ENCODE results near the gene NUCB1. TPM values are rescaled to one million over a fixed set of nuclear protein-coding genes. Genes with fewer than 3 reads are reported as not detected.
A peak's percentile ranks its signal among the peaks of the same experiment; 100 is the strongest.
"Not testable (repeated sequence)": the region's sequence is repeated elsewhere in the genome, so short reads cannot be mapped to it uniquely, and the experiment has no call there.

Gene NUCB1
- total RNA-seq, 1 experiment from 2014 or later: 125 TPM

- Histone ChIP-seq H3K4me2 (ENCODE audit: insufficient read depth, insufficient read length, low read length) (no peak overlapping the region), H3K27me3 (ENCODE audit: insufficient read depth, low read length) (no peaks in the 10 kb centered on the region), H3T11ph (ENCODE audit: low read length) (no peak overlapping the region), H2AK5ac (ENCODE audit: insufficient read length, low read length) (no peak overlapping the region), H4K8ac (replicated peaks; ENCODE audit: insufficient read length, low read depth, low read length) (no peak overlapping the region), H3K9me3 (ENCODE audit: control insufficient read depth, low read depth, low read length) (no peaks in the 10 kb centered on the region), H3K27ac (ENCODE audit: insufficient read length, low read depth, low read length) (no peak overlapping the region), H3K18ac (ENCODE audit: insufficient read length, low read depth, low read length) (peak overlapping the region; percentile 57), H2BK15ac (ENCODE audit: low read depth, low read length) (no peak overlapping the region), H3K9ac (ENCODE audit: extremely low read depth, insufficient read length, low read length) (no peak overlapping the region), H3K56ac (ENCODE audit: insufficient read length, low read depth, low read length) (no peak overlapping the region), H3K14ac (ENCODE audit: insufficient read depth, low read length) (no peak overlapping the region; the same call in 1 of the 2 replicates), H4K20me1 (ENCODE audit: control insufficient read depth, insufficient read depth, insufficient read length) (no peaks in the 10 kb centered on the region), H4K5ac (ENCODE audit: insufficient read length, low read depth, low read length) (no peak overlapping the region), H2BK120ac (ENCODE audit: low read depth, low read length, poor library complexity, severe bottlenecking) (no peak overlapping the region), H2BK5ac (ENCODE audit: insufficient read length, low read length) (no peak overlapping the region), H3K23ac (ENCODE audit: insufficient read length, low read depth, low read length) (no peak overlapping the region), H3K4me1 (ENCODE audit: insufficient read depth, low read length) (no peaks in the 10 kb centered on the region; the same call in 1 of the 2 replicates), H2BK20ac (ENCODE audit: low read depth, low read length, poor library complexity, severe bottlenecking) (no peak overlapping the region), H4K91ac (ENCODE audit: insufficient read length, low read depth, low read length) (no peak overlapping the region), H3K4ac (ENCODE audit: low read depth, low read length) (no peak overlapping the region), H3K23me2 (ENCODE audit: insufficient read length, low read depth, low read length, poor library complexity, severe bottlenecking) (no peaks in the 10 kb centered on the region), H3K79me1 (ENCODE audit: insufficient read depth, low read depth, low read length, poor library complexity, severe bottlenecking) (no peaks in the 10 kb centered on the region), H2AFZ (ENCODE audit: low read length) (no peak overlapping the region), H2BK12ac (ENCODE audit: insufficient read length, low read depth, low read length) (no peak overlapping the region), H3K79me2 (ENCODE audit: insufficient read depth, low read length) (no peaks in the 10 kb centered on the region)
- no peak overlapping the region; a peak in 1 of 5 replicates for H3K4me3 Mint-ChIP-seq
- H3K4me1 Mint-ChIP-seq: peaks cover 15 to 17% of the 10 kb centered on the region in 2 experiments
- H3K9me3 Mint-ChIP-seq: no peaks in the 10 kb centered on the region
- WGBS (ENCODE audit: extremely low coverage, insufficient read length, low lambda C conversion rate): no CpG with 5 or more reads among the region's 21 CpGs
- 0 out of 7 replicates have a peak, but pooled peaks cover 0 to 6% (median 0%) of the 10 kb centered on the region in 3 experiments for H3K36me3 Mint-ChIP-seq (ENCODE audit: insufficient read depth in 1 of 3, low read depth in 3 of 3)
- H3K27ac Mint-ChIP-seq: no peak overlapping the region; a peak in 1 of 7 replicates
- no peak for TF ChIP-seq CTCF (conservative IDR thresholded peaks at IDR 0.05)
- DNase-seq: peak; percentile 65
- H3K27me3 Mint-ChIP-seq (ENCODE audit: low read depth): peaks cover 2% of the 10 kb centered on the region; the same call in 1 of the 2 replicates
These were observed 12.1 kb upstream of the NUCB1 start for GRCh38 chr19:48887861-48888612.

- H4K5ac ChIP-seq (ENCODE audit: insufficient read length, low read depth, low read length); H3K23me2 ChIP-seq (ENCODE audit: insufficient read length, low read depth, low read length, poor library complexity, severe bottlenecking): not testable (repeated sequence)
These were observed 10.6 kb upstream of the NUCB1 start for GRCh38 chr19:48889496-48889895.

More at GRCh38 chr19:48889496-48889895, 10.6 kb upstream of the NUCB1 start:
- not testable (repeated sequence) for H3K14ac ChIP-seq (ENCODE audit: insufficient read depth, low read length); H4K8ac ChIP-seq (replicated peaks; ENCODE audit: insufficient read length, low read depth, low read length); H3K18ac ChIP-seq (ENCODE audit: insufficient read length, low read depth, low read length); H3K4me1 ChIP-seq (ENCODE audit: insufficient read depth, low read length); H3K27ac Mint-ChIP-seq; H3T11ph ChIP-seq (ENCODE audit: low read length); H2AK5ac ChIP-seq (ENCODE audit: insufficient read length, low read length); H4K20me1 ChIP-seq (ENCODE audit: control insufficient read depth, insufficient read depth, insufficient read length); H4K91ac ChIP-seq (ENCODE audit: insufficient read length, low read depth, low read length); H3K79me1 ChIP-seq (ENCODE audit: insufficient read depth, low read depth, low read length, poor library complexity, severe bottlenecking); H2BK20ac ChIP-seq (ENCODE audit: low read depth, low read length, poor library complexity, severe bottlenecking); H3K36me3 Mint-ChIP-seq (ENCODE audit: insufficient read depth in 1 of 3, low read depth in 3 of 3); H3K4me2 ChIP-seq (ENCODE audit: insufficient read depth, insufficient read length, low read length); H3K23ac ChIP-seq (ENCODE audit: insufficient read length, low read depth, low read length); H3K56ac ChIP-seq (ENCODE audit: insufficient read length, low read depth, low read length); H3K4me3 Mint-ChIP-seq; H2BK15ac ChIP-seq (ENCODE audit: low read depth, low read length); H3K4ac ChIP-seq (ENCODE audit: low read depth, low read length); H3K9me3 ChIP-seq (ENCODE audit: control insufficient read depth, low read depth, low read length); H3K9me3 Mint-ChIP-seq; DNase-seq; H2AFZ ChIP-seq (ENCODE audit: low read length); H3K27ac ChIP-seq (ENCODE audit: insufficient read length, low read depth, low read length); H3K27me3 Mint-ChIP-seq (ENCODE audit: low read depth); H3K9ac ChIP-seq (ENCODE audit: extremely low read depth, insufficient read length, low read length); H3K79me2 ChIP-seq (ENCODE audit: insufficient read depth, low read length); H2BK5ac ChIP-seq (ENCODE audit: insufficient read length, low read length); H2BK120ac ChIP-seq (ENCODE audit: low read depth, low read length, poor library complexity, severe bottlenecking); H2BK12ac ChIP-seq (ENCODE audit: insufficient read length, low read depth, low read length); H3K27me3 ChIP-seq (ENCODE audit: insufficient read depth, low read length)
- no CpG with 5 or more reads among the region's 3 CpGs for WGBS (ENCODE audit: extremely low coverage, insufficient read length, low lambda C conversion rate)
- peaks cover 15 to 17% of the 10 kb centered on the region in 2 experiments for H3K4me1 Mint-ChIP-seq

All from H9 (cell line).